GF-D8 (cell line): ENCODE results near the gene DNAH2.

ENCODE experiments used
- DNase-seq: peaks from one replicate; lab custom pipeline; 2025; lab: John Stamatoyannopoulos, UW

Gene DNAH2

DNA sequence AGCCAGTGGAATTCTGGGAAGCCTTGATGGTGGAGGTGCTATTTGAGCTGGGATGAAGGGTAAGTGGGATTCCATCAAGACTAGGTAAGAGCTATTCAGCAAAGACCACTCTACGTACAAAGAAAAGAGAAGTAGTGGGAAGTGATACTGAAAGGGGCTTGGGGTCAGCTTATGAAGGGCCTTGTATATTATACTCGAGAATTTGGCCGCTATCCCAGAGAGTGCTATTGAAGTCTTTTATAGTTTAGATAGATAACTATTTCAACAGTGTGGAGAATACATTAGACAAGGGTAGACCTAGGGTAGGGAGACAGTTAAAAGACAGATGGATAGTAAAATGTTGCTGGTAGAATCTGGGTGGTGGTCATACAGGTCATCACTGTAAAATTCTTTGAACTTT lies 10.3 kb downstream of the DNAH2 start:
- DNase-seq = no peak

DNA sequence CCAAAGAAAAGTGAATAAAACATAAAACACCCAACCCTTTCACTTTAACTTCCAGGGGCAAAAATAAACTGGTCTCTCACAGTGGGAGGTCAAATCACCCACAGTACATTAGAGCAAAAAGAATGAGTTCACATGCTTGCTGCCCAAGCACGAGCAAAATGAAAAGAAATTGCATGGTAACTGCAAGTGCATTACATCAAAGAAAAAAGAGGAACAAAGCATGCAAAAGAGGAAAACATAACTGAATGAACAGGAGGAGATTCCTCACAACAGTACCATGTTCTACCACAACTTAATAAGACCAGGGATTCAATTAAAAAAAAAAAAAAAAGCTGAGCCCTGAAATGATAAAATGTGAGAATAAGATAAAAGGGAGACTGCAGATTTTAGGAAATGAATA lies 12.3 kb downstream of the DNAH2 start:
- no peak for DNase-seq

DNA sequence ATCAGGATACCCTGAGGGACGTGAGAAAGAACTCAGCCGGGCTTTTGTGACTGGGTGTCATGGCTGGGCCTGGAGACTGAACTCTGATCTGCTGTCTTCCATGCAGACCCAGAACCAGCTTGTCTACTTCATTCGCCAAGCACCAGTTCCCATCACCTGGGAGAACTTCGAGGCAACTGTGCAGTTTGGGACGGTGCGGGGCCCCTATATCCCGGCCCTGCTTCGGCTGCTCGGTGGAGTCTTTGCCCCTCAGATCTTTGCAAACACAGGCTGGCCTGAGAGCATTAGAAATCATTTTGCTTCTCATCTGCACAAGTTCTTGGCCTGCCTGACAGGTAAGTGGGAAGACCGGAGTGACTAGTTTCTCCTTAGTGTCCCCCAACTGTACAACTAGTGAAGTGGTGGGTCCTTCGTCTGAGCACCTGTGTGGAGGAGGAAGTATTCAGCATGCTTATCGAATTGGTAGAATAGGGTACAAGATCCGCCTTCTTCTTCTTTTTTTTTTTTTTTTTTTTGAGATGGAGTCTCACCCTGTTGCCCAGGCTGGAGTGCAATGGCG lies 15.5 kb downstream of the DNAH2 start:
- no peak for DNase-seq

DNA sequence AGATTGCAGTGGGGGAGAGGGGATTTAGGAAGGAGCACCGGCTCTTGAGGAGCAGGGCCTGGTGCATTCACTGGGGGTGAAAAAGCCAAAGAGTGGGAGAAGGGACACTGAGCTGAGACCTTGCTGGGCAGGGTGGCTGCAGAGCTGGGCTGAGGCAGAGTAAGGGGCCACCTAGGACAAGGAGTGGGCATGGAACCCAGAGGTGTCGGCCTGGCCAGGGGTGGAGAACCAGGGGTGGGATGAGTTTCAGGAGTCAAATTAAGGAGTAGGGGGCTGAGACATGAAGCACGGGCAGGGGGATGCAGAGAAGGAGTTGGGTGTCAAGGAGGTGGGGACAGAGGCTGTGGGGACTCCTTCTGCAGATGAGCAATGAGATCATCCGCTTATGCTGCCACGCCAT lies 20.1 kb downstream of the DNAH2 start:
- DNase-seq = no peak

DNA sequence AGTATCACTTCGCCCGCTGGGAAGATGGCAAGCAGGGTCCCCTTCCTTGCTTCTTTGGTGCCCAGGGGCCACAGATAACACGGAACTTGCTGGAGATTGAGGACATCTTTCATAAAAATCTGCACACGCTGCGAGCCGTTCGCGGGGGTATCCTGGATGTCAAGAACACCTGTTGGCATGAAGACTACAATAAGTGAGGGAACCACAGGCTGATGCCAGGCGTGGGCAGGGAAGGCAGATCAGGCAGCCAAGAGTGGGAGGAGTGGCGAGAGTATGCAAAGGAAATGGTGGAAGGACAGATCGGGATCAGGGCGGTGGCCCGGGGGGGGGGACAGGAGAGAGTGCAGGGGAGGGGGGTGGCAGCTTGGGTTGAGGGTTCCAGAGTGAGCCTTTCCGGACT lies 22.2 kb downstream of the DNAH2 start:
- no peak for DNase-seq

DNA sequence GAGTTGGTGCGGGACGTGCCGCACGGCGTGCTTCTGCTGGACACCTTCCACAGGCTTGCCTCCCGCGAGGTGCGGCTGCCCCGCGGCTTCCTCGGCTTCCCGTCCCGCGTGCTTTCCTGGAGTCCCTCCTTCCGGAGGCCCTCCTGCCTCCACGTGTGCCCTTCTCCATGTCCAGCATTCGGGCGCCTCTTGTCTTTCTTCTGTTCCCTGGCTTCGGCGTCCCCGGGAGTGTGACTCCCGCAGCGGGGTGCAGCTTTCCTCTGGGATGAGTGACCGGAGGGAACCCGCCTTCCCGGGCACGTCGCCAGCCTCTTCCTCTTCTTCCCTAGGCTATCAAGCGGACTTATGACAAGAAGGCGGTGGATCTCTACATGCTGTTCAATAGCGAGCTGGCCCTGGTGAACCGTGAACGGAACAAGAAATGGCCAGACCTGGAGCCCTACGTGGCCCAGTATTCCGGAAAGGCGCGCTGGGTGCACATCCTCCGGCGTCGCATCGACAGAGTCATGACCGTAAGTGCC lies 23.0 kb downstream of the DNAH2 start:
- no peak for DNase-seq

DNA sequence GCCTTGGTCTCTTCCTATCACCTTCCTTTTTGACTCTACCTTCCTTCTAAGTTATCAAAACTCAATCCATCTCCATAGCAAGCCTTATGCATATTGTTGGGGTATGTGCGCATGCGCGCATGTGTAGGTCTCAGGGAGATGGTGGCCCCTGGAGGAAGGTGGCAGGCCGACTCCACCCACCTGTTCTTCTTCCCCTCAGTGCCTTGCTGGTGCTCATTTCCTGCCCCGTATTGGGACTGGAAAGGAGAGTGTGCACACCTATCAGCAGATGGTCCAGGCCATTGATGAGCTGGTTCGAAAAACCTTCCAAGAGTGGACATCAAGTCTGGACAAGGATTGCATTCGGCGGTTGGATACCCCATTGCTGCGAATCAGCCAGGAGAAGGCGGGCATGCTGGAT lies 25.2 kb downstream of the DNAH2 start:
- no peak for DNase-seq

DNA sequence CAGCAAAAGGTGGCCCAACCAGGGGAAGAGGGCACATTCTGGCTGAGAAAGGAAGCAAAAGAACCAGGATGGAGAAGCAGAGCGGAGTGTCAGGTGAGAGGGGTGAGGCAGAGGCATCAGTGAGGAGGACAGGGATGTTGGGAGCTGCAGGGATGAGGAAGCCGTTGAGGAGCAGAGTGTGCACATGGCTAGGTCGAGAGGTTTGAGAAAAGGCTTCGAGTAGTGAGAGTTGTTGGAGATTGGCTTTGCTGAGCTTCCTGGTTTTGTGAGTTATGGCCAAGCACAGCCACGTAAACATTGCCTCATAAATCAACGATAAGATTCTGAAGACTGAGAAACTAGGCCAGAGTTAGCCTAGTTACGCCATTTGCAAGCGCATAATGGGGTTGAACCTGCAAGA lies 26.9 kb downstream of the DNAH2 start:
- DNase-seq = no peak

DNA sequence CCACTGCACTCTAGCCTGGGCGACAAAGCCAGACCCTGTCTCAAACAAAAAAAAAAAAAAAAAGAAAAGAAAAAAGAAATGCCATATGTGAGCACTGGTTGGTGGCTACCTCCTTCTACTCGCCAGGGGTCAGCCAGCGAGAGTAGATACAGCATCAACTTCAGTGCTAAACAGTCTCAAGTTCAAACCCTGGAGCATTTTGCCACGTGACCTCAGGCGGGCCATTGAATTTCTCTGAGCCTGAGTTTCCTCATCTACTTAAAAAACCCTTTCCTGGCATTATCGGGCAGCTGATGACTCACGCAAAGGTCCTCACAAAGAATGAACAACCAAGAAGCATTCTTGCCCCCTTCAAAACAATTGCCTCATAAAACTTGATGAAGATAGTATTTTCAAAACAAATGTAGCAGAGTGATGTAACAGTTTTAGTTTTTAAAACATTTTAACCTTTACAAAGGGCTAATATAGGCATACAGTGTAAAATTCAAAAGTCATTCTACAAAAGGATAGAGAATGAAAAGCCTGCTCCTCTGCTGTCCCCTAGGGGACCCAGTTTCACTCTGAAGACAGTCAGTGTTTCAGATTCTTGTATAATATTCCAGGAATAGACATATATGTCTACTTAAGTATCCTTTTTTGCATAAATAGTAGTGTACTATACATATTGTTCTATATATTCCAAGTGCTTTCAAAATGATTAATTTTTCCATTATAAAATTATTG lies 28.4 kb downstream of the DNAH2 start:
- no peak for DNase-seq

DNA sequence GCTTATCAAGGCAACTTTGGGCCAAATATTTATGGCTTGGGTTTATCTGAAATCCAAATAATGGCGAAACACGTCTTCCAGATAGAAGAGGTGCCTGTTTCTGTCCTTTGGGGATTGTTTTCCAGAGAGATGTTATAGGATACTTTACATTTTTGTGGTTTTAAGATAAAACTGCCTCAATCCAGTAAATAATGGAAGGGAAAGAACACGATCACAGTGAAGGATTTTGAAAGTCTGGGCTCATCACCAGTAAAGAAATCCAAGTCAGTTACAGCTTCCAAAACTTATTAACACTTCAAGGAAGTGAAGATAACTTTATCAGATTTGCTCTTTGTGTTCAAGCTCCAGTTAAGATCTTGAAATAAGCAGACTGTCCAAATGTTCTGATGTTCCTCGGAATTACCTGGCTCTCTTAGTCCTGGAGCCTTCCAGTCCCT lies 30.1 kb downstream of the DNAH2 start:
- DNase-seq = no peak

DNA sequence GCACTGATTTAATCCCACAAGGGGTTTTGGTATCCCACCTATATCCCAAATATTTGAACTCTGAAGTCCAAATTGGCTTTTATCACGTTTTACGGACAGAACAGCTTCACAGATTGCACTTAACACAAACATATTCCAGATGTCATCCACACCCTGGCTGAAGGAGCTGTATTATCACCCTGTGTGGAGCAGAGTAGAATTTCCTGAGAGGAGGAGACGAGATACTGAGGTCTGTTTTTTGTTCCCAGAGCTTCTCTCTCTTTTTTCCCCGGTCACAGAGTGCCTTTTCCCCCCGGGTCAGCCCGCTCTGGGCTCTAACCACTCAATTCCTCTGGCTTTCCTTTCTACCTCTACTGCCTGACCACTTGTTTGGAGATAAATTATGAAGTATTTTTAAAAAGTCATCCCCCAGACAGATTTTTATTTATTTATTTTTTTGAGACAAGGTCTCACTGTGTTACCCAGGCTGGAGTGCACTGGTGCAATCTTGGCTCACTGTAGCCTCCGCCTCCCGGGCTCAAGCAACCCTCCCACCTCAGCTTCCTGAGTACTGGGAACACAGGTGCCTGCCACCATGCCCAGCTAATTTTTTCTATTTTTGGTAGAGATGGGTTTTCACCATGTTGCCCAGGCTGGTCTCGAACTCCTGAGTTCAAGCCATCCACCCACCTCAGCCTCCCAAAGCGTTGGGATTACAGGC lies 30.7 kb downstream of the DNAH2 start:
- no peak for DNase-seq

DNA sequence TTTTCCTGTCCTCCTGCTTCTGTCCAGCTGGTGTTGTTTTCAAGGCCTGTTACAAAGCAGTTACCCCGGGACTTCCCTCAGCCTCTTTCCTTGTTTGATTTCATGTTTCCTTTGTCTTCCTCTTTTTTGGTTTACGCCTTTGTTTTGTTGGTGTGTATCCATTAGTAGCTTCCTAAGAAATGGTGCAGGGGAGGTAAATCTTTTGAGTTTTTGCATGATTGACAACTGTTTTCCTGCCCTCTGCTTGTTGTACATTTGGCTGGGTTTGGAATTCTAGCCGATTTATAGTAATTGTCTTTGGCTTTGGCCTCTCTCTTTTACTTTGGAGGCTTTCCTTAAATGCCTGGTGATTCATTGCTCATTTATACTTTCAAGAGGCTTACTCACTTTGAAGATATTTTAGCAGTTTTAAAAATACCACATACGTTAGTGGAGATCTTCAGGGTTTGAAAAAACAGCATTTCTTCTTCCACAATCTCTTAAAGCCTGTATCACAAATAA lies 32.8 kb downstream of the DNAH2 start:
- no peak for DNase-seq

DNA sequence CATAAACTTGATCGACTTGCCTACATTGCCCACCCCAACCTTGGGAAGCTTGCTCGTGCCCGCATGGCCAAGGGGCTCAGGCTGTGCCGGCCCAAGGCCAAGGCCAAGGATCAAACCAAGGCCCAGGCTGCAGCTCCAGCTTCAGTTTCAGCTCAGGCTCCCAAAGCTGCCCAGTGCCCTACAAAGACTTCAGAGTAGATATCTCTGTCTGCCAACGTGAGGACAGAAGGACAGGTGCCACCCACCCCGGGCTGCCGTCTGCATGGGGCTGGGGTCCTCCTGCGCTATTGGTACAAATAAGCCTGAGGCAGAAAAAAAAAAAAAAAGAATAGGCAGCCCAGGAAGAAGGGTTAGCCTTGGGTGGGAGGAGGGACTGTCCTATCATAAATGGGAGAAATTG lies 37.1 kb downstream of the DNAH2 start:
- DNase-seq = no peak

DNA sequence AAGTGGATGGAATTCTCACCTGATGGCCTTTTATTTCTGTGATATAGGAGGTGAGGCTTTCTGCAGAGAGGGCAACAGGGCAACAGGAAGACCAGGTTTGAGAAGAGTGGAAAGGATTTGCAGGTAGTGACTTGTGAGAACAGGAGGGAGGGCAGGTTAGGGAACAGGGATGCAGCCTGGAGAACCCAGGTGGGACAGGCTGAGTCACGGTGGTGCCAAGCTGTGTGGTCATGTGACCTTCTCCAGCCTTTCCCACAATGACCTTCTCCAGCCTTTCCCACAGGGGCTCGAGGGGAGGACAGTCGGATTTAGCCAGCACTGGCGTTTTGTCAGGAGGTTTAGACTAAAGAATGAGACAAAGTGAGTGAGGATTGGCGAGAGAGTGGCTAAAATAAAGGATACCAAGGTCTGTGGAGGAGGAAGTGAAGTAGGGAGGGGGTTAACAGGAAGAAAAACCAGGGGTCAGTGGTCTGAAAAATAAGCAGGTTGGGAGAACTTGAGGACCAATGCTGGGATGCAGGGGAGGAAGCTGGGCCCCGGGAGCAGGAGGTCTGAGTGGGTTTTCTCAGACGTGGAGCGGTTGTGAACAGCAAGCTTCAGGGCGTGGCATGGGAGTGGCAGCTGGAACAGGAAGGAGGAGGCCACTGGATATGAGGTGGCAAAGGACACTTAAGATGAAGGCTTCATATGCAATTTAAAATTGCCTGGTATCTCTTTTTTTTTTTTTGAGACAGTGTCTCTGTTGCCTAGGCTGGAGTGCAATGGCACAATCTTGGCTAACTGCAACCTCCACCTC lies 37.7 kb downstream of the DNAH2 start:
- no peak for DNase-seq

DNA sequence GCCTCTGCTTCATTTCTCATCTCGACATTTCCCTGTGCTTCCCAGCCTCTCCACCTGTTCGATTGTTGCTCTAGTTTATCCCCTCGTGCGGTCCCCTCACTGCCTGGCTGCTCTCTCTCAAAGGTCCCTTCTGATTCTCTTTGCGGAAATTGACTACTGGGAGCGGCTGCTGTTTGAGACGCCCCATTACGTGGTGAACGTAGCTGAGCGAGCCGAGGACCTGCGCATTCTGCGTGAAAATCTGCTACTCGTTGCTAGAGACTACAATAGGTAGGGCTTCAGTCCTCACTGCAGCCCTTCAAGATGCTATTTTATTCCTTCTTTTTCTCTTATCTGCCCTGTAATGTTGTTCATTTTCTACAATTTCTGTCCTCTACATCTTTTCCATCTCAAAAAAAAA lies 39.4 kb downstream of the DNAH2 start:
- DNase-seq = no peak

DNA sequence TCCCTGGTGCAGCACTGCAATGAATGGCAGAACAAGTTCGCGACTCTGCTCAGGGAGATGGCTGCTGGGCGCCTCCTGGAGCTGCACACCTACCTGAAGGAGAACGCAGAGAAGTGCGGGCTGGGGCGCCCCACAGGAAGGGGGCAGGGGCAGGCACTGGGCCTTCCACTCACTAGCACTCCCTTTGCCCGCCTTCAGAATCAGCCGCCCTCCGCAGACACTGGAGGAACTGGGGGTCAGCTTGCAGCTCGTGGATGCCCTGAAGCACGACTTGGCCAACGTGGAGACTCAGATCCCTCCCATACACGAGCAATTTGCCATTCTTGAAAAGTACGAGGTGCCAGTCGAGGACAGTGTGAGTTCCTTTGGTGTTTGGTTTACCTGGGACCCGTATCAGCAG lies 46.4 kb downstream of the DNAH2 start:
- no peak for DNase-seq

DNA sequence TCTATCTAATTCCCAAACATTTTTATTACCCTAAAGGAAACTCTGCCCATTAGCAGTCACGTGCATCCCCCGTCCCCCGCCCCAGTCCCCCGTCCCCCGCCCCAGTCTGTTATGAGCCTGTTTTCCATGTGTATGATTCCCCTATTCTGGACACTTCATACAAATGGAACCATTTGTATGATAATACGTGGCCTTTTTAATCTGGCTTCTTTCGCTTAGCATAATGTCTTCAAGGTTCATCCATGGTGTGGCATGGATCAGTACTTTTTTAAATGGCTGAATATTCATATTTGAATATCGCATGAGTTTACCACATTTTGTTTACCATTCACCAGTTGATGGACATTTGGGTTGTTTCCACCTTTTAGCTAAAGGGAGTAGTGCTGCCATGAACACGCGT lies 49.5 kb downstream of the DNAH2 start:
- no peak for DNase-seq

DNA sequence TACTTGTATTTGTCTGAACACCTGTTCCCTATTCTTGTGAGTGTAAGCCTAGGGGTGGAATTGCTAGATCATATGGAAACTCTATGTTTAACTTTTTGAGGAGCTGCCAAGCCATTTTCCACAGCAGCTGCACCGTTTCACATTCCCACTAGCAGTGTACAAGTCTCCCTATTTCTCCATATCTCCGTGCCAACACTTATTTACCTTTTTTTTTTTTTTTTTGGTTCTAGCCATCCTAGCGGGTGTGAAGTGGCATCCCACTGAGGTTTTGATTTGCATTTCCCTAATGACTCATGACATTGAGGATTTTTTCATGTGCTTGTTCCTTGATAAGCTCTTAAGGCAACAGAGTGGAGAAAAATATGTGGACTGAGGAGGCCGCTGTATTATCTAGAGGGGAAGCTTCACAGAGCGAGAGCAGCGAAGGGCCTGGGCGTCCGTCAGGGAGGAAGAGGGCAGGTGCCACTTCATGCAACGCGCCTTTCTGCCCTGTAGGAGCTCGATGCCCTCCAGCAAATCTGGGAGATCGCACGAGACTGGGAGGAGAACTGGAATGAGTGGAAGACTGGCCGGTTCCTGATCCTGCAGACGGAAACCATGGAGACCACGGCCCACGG lies 50.0 kb downstream of the DNAH2 start:
- DNase-seq = no peak

DNA sequence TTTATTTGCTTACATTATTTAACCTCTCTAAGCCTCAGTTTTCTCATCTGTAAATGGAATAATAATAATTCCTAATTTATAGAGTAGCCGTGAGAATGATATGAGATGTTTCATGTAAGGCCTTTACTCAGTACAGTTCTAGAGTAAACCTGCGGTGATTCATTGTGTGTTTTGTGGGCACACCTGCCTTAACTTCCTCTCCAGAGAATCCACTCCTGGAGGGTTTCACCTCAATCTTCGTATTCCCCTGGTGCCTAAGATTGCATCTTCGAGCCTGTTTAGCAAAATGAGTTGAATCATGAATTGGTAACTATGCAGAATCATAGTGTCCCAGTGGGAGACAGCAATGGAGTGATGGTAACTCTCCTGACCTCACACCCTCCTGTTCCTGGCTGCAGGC lies 52.3 kb downstream of the DNAH2 start:
- DNase-seq = no peak

DNA sequence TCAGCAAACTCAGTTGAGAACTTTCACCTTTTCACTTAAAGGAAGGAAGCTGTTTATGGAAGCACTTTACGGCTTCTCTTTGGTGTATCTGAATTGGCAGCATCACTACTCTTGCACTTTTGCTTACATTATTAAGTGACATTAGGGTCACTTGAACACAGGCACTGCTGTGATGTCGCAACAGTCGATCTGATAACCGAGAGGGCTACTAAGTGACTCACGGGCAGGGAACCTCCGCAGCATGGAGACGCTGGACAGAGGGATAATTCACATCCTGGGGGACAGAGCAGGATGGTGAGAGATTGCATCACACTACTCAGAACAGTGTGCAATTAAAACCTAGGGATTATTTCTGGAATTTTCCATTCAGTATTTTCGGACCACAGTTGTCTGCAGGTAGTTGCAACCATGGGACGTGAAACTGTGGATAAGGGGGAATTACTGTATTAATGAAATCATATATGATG lies 56.5 kb downstream of the DNAH2 start:
- no peak for DNase-seq

DNA sequence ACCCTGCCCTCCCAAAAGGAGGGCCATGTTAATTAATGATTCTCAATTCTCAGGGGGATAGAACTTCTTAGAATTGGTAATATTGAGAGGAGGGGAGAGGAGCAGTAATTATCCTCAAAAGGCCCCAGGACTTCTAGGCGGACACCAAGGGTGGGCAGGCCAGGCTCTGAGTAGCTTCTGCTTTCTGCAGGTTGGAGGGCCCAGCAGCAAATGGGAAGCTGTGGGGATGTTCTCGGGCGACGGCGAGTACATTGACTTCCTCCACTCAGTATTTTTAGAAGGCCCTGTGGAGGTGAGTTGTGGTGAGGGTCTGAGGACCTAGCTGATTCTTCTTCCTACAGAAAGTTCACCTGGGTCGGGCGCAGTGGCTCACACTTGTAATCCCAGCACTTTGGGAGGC lies 57.5 kb downstream of the DNAH2 start:
- no peak for DNase-seq

DNA sequence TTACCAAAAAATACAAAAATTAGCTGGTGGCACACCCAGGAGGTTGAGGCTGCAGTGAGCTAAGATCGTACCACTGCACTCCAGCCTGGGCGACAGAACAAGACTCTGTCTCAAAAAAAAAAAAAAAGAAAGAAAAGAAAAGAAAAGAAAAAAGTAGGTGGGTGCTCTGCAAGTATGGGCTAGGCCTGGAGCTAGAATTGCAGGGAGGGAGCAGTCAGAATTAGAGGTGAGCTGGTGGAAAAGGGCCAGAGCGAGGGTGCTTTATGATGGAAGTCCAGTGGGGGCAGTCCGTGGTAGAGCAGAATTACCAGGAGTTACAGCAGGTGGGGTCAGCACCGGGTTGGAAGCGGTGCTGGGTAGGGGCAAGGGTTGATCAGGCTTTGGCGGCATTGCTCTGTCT lies 59.5 kb downstream of the DNAH2 start:
- DNase-seq = no peak
